CD4-positive, alpha-beta T cell treated with Interleukin-1 beta for 1 hour (primary cell): Measurements from ENCODE around the gene KCNMA1.

Experiments
- DNase-seq, 2 donors: peaks; one replicate each; pipeline ENCODE4 v3.0.0-alpha.2; 2020 to 2022

The KCNMA1 gene

GRCh38 chr10:77474939-77475338, 162.7 kb downstream of the KCNMA1 start:
- no peak for DNase-seq

GRCh38 chr10:77474386-77474785, 163.2 kb downstream of the KCNMA1 start:
- no peak for DNase-seq

- no peak for DNase-seq
Measured at GRCh38 chr10:77472146-77472545, 165.5 kb downstream of the KCNMA1 start.

- no peak for DNase-seq
Measured at GRCh38 chr10:77471069-77471536, 166.5 kb downstream of the KCNMA1 start.

- no peak for DNase-seq
Measured at GRCh38 chr10:77467422-77467963, 170.1 kb downstream of the KCNMA1 start.

- no peak for DNase-seq
Measured at GRCh38 chr10:77463967-77464745, 173.5 kb downstream of the KCNMA1 start.

GRCh38 chr10:77463499-77463898, 174.1 kb downstream of the KCNMA1 start:
- DNase-seq: no peak

- no peak for DNase-seq
Measured at GRCh38 chr10:77461636-77462296, 175.8 kb downstream of the KCNMA1 start.

GRCh38 chr10:77459905-77460304, 177.7 kb downstream of the KCNMA1 start:
- DNase-seq: no peak

- no peak for DNase-seq
Measured at GRCh38 chr10:77458986-77459590, 178.5 kb downstream of the KCNMA1 start.

- no peak for DNase-seq
Measured at GRCh38 chr10:77457721-77458120, 179.9 kb downstream of the KCNMA1 start.

- no peak for DNase-seq
Measured at GRCh38 chr10:77457266-77457665, 180.3 kb downstream of the KCNMA1 start.

- DNase-seq: no peak
Measured at GRCh38 chr10:77456414-77456813, 181.2 kb downstream of the KCNMA1 start.

GRCh38 chr10:77455561-77455960, 182.0 kb downstream of the KCNMA1 start:
- no peak for DNase-seq

GRCh38 chr10:77452952-77453564, 184.6 kb downstream of the KCNMA1 start:
- DNase-seq: no peak

GRCh38 chr10:77451886-77452285, 185.7 kb downstream of the KCNMA1 start:
- no peak for DNase-seq

- no peak for DNase-seq
Measured at GRCh38 chr10:77448226-77448625, 189.4 kb downstream of the KCNMA1 start.

- DNase-seq: no peak
Measured at GRCh38 chr10:77446700-77447099, 190.9 kb downstream of the KCNMA1 start.

GRCh38 chr10:77445547-77445946, 192.1 kb downstream of the KCNMA1 start:
- DNase-seq: no peak

GRCh38 chr10:77444041-77444440, 193.6 kb downstream of the KCNMA1 start:
- no peak for DNase-seq

GRCh38 chr10:77442699-77443189, 194.9 kb downstream of the KCNMA1 start:
- no peak for DNase-seq

- DNase-seq: no peak
Measured at GRCh38 chr10:77441353-77442166, 196.0 kb downstream of the KCNMA1 start.
